GF-D8 (cell line): ENCODE measurements around the gene DEPDC1B.
"Not testable (repeated sequence)": the region's sequence is repeated elsewhere in the genome, so short reads cannot be mapped to it uniquely, and the experiment has no call there.

Source experiments
- DNase-seq: peaks from one replicate; lab custom pipeline; 2025; lab: John Stamatoyannopoulos, UW

The DEPDC1B gene

GRCh38 chr5:60583616-60584015 lies 116.3 kb downstream of the DEPDC1B start:
- DNase-seq, result no peak

DNA sequence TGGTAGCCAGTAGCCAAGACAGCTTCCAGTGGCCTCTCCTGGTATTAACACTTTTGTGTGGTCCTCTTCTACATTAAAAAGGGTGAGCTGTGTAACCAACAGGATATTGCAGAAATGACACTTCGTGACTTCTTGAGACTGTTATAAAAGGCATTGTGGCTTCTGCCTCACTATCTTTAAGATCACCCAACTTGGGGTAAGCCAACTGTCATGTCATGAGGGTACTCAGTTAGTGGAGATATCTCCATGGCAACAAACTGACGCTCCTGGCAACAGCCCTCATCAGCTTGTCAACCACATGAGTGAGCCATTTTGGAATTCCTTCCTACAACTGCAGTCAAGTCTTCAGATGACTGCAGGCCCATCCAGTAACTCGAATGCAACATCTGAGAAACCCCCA lies 121.7 kb downstream of the DEPDC1B start:
- DNase-seq, result peak; percentile 90

DNA sequence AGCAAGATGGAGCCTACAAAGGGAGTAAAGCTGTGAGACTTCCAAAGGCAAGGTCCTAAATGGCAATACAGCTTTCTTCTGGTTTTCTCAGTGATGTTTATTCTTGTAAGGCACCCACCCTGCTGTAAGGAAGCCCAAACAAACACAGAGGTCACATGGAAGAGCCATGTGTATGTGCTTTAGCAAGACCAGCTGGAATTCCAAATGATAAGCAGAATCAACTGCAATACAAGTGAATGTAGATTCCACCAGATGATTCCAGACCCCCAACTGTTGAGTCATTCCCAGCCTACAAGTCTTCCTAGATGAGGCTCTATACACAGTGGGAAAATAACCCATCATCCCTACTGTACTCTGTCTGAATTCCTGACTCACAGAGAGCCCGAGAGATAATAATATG lies 122.8 kb downstream of the DEPDC1B start:
- no peak for DNase-seq

GRCh38 chr5:60576425-60576824 lies 123.5 kb downstream of the DEPDC1B start:
- DNase-seq, result peak; percentile 31

- DNase-seq, result no peak
Observed at GRCh38 chr5:60568646-60569045, 131.3 kb downstream of the DEPDC1B start.

DNA sequence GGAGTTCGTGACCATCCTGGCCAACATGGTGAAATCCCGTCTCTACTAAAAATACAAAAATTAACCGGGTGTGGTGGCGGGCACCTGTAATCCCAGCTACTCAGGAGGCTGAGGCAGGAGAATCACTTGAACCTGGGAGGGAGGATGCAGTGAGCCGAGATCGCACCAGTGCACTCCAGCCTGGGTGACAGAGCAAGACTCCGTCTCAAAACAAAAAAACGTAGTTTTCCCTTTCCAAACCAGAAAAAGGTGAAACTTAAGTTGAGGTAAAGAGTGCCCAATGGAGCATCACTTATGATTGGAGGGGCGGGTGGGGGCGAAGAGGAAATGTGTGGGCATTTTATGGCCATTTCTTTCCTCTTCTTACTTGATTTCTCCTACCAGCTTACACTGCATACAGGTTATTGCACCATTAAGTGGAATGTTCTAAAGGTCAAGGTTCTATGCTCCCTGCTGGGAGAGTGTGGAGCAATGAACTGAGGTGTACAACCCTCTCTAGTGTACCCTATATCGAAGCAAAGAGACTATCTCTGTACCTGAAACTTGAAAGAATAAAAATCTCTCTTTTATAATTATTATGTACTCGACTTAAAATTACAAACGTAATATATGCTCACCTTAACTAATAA lies 136.2 kb downstream of the DEPDC1B start:
- no peak for DNase-seq

DNA sequence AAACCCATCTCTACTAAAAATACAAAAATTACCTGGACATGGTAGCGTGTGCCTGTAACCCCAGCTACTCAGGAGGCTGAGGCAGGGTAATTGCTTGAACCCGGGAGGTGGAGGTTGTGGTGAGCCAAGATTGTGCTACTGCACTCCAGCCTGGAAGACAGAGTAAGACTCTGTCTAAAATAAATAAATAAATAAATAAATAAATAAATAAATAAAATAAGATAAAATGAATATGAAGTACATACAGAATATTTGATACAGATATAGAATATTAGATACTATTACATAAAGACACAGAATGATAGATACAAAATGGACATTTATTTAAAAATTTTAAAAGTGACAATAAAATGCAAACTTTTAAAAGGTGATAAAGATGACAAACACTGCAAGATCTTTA lies 146.7 kb downstream of the DEPDC1B start:
- not testable (repeated sequence) for DNase-seq

- DNase-seq, result no peak
Observed at GRCh38 chr5:60551829-60552228, 148.1 kb downstream of the DEPDC1B start.

DNA sequence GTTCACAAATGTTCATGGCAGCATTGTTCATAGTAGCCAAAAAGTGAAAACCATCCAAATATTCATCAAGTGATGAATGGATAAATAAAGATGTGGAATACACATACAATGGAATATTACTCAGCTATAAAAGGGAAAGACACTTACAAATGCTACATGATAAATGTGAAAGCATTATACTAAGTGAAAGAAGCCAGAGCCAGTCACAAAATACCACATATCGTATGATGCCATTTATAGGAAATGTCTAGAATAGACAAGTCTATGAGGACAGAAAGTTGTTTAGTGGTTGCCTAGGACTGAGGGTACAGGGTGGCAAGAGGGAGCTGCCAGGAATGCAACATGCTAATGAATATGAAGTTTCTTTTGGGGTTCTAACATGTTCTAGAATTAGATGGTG lies 148.7 kb downstream of the DEPDC1B start:
- no peak for DNase-seq

GRCh38 chr5:60550311-60550710 lies 149.7 kb downstream of the DEPDC1B start:
- no peak for DNase-seq

DNA sequence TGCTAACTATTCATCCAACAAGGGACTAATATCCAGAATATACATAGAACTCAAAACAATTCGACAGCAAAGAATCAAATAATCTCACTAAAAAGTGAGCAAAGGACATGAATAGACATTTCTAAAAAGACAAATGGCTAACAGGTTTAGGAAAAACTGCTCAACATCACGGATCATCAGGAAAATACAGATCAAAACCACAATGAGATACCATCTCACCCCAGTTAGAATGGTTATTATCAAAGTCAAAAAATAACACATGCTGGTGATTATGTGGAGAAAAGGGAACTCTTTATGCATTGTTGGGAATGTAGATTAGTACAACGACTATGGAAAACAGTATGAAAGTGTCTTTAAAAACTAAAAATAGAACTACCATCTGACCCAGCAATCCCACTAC lies 150.1 kb downstream of the DEPDC1B start:
- no peak for DNase-seq
